Measurements from ENCODE around the gene DENND1A.

DNA sequence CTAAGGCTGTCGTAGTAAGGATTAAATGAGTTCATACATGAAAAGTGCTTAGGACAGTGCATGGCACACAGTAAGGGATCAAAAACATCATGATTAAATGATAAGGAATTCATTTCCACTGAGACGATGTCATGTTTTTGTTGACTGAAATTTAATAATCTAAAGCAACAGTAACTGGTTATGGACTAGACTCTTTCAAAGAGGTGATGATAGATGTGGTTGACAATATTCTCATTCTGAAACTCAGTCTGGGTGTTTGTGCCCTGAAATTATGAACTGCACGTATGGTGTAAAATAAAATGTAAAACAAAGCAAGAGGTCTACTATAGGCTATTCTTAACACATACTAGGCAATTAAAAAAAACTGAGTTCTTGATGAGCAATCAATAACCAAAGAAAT lies 280.0 kb downstream of the DENND1A start:
- TF ChIP-seq CTCF (conservative IDR thresholded peaks at IDR 0.05; ENCODE audit: low read depth in 2 of 2): no peak
- TF ChIP-seq ETS1 (IDR thresholded peaks at IDR 0.05): no peak
